Neuronal stem cell (in vitro differentiated cells): ENCODE measurements around the gene USP2. TPM values are rescaled to one million over a fixed set of nuclear protein-coding genes. Genes with fewer than 3 reads are reported as not detected.

Experiments used
- DNase-seq: peaks from one replicate; pipeline ENCODE4 v3.0.0-alpha.2; 2013; ENCODE audit warnings: low spot score
- H2AFZ ChIP-seq: one replicate; pipeline ENCODE4 v1.6.1; 2013; ENCODE audit warnings: mild to moderate bottlenecking, low read length, inconsistent platforms
- H2AK5ac ChIP-seq: 2 replicates; pipeline ENCODE4 v1.6.1; 2013; ENCODE audit warnings: low read depth, mild to moderate bottlenecking, inconsistent platforms, low read length, moderate library complexity, mixed read lengths
- H2BK120ac ChIP-seq: 2 replicates; pipeline ENCODE4 v1.6.1; 2013; ENCODE audit warnings: low read depth, mild to moderate bottlenecking, inconsistent platforms, low read length, moderate library complexity, mixed read lengths
- H2BK12ac ChIP-seq: one replicate; pipeline ENCODE4 v1.6.1; 2013; ENCODE audit warnings: low read length, inconsistent platforms
- H2BK15ac ChIP-seq: 2 replicates; pipeline ENCODE4 v1.6.1; 2013; ENCODE audit warnings: mild to moderate bottlenecking, low read length, inconsistent platforms, mixed read lengths
- H2BK5ac ChIP-seq: one replicate; pipeline ENCODE4 v1.6.1; 2013; ENCODE audit warnings: inconsistent platforms, mild to moderate bottlenecking, low read length, moderate library complexity
- H3K14ac ChIP-seq: one replicate; pipeline ENCODE4 v1.6.1; 2013; ENCODE audit warnings: low read length, inconsistent platforms
- H3K18ac ChIP-seq: 2 replicates; pipeline ENCODE4 v1.6.1; 2013; ENCODE audit warnings: low read length, inconsistent platforms
- H3K23ac ChIP-seq: 2 replicates; pipeline ENCODE4 v1.6.1; 2013; ENCODE audit warnings: low read depth, mild to moderate bottlenecking, mixed read lengths, low read length, inconsistent platforms; ENCODE audit not compliant: poor library complexity
- H3K27ac ChIP-seq: replicated peaks from 3 replicates; pipeline ENCODE4 v1.5.1; 2013; ENCODE audit warnings: low read length, inconsistent platforms
- H3K27me3 ChIP-seq, 3 experiments: 2 replicates each; pipeline ENCODE4 v1.6.1; 2013; ENCODE audit warnings: low read length in 3 of 3, mild to moderate bottlenecking in 2 of 3, inconsistent platforms in 1 of 3, low read depth in 1 of 3, mixed read lengths in 1 of 3, moderate library complexity in 1 of 3; ENCODE audit not compliant: control insufficient read depth in 3 of 3, insufficient read depth in 3 of 3
- H3K36me3 ChIP-seq, 2 donors: replicated peaks in 1 of 2; 2 replicates each; pipeline ENCODE4 v1.6.1; 2013; ENCODE audit warnings: low read length in 2 of 2; ENCODE audit not compliant: control insufficient read depth in 2 of 2, insufficient read depth in 2 of 2
- H3K4ac ChIP-seq: 2 replicates; pipeline ENCODE4 v1.6.1; 2013; ENCODE audit warnings: inconsistent platforms, mild to moderate bottlenecking, low read length, moderate library complexity
- H3K4me1 ChIP-seq, 2 donors: 1 replicate in 1 of 2; 2 replicates in 1 of 2; pipeline ENCODE4 v1.6.1; 2013; ENCODE audit warnings: low read length in 2 of 2, low read depth in 1 of 2; ENCODE audit not compliant: control insufficient read depth in 2 of 2, insufficient read depth in 1 of 2
- H3K4me2 ChIP-seq: one replicate; pipeline ENCODE4 v1.6.1; 2013; ENCODE audit warnings: mild to moderate bottlenecking, low read length, inconsistent platforms; ENCODE audit not compliant: insufficient read depth, poor library complexity, severe bottlenecking
- H3K4me3 ChIP-seq, 2 donors: 2 replicates each; pipeline ENCODE4 v1.5.1; 2013; ENCODE audit warnings: low read length in 2 of 2, mild to moderate bottlenecking in 2 of 2, inconsistent platforms in 1 of 2, moderate library complexity in 1 of 2
- H3K79me1 ChIP-seq: one replicate; pipeline ENCODE4 v1.6.1; 2013; ENCODE audit warnings: low read depth, mild to moderate bottlenecking, inconsistent platforms, low read length, moderate library complexity
- H3K9ac ChIP-seq: one replicate; pipeline ENCODE4 v1.6.1; 2013; ENCODE audit warnings: mild to moderate bottlenecking, low read depth, low read length, inconsistent platforms; ENCODE audit not compliant: poor library complexity
- H3K9me3 ChIP-seq, 2 donors: replicated peaks in 1 of 2; 2 replicates each; pipeline versions ENCODE3 to v1.6.1; 2013; ENCODE audit warnings: low read length in 2 of 2, mild to moderate bottlenecking in 2 of 2, inconsistent platforms in 1 of 2, low read depth in 1 of 2, mixed read lengths in 1 of 2, moderate library complexity in 1 of 2; ENCODE audit not compliant: control insufficient read depth in 2 of 2, insufficient read depth in 1 of 2
- H4K8ac ChIP-seq: one replicate; pipeline ENCODE4 v1.6.1; 2013; ENCODE audit warnings: low read depth, mild to moderate bottlenecking, inconsistent platforms, low read length, moderate library complexity
- H4K91ac ChIP-seq: one replicate; pipeline ENCODE4 v1.6.1; 2013; ENCODE audit warnings: low read length, low read depth, mild to moderate bottlenecking, inconsistent platforms; ENCODE audit not compliant: poor library complexity
- WGBS, 2 donors: extraction: QIAGEN DNeasy Blood & Tissue Kit; methylation state at CpG; one replicate each; pipeline ENCODE4 v1.1.7; 2013; ENCODE audit warnings: missing lambda C conversion rate in 2 of 2, mixed read lengths in 1 of 2; ENCODE audit not compliant: insufficient read length in 2 of 2, insufficient replicate concordance in 1 of 2; ENCODE audit errors: extremely low coverage in 2 of 2; 5-methylcytosine and 5-hydroxymethylcytosine counted together
- polyA plus RNA-seq, 2 experiments: library from polyadenylated mRNA; stranded (reverse); fragments of 200-250 nt; gene quantifications; one replicate each; pipeline ENCODE4 v1.2.3, GENCODE V29; 2013

Gene USP2
- 4.2 TPM for polyA plus RNA-seq (2013, experiment 1 of 2)
- 4.4 TPM for polyA plus RNA-seq (2013, experiment 2 of 2)

GRCh38 chr11:119381181-119381988, at the start of gene USP2:
Gene USP2 (minus strand): TSS chr11:119381690. CDS start chr11:119373480, 8,210 bp downstream.
- Histone ChIP-seq H4K91ac (no peak within 1 kb of the TSS), H3K23ac (peak within 1 kb of the TSS; percentile 49), H3K9ac (peak within 1 kb of the TSS; percentile 77), H3K4me2 (peak within 1 kb of the TSS; percentile 99), H2BK12ac (no peak within 1 kb of the TSS), H2BK120ac (no peak within 1 kb of the TSS), H3K27me3 (peaks cover 0 to 49% (median 4%) of the 10 kb centered on the region in 3 experiments), H3K18ac (peak within 1 kb of the TSS; percentile 53), H2AFZ (peak within 1 kb of the TSS; percentile 92), H3K79me1 (no peaks in the 10 kb centered on the region), H3K14ac (peak within 1 kb of the TSS; percentile 58), H2BK5ac (no peak within 1 kb of the TSS), H3K9me3 (no peaks in the 10 kb centered on the region), H3K4me1 (peaks cover 14 to 29% of the 10 kb centered on the region in 2 donors), H3K36me3 (no peaks in the 10 kb centered on the region), H2BK15ac (no peak within 1 kb of the TSS), H3K27ac (no peak within 1 kb of the TSS), H3K4ac (no peak within 1 kb of the TSS), H3K4me3 (peak within 1 kb of the TSS; percentile 50 to 75), H4K8ac (no peak within 1 kb of the TSS), H2AK5ac (peak within 1 kb of the TSS; percentile 53)
- WGBS, 2 donors, result no CpG with 5 or more reads among the region's 54 CpGs
- peak; percentile 94 for DNase-seq

- no peak overlapping the region for H2BK15ac ChIP-seq
- H2AFZ ChIP-seq, result no peak overlapping the region
- H3K23ac ChIP-seq, result no peak overlapping the region
- no peak overlapping the region for H3K27ac ChIP-seq
- H3K36me3 ChIP-seq, result no peaks in the 10 kb centered on the region
- H2BK5ac ChIP-seq, result no peak overlapping the region
- no peak overlapping the region for H3K4me2 ChIP-seq
- H2AK5ac ChIP-seq, result no peak overlapping the region
- H3K4me3 ChIP-seq, result no peak overlapping the region
- H3K9me3 ChIP-seq, result peaks cover 0 to 2% of the 10 kb centered on the region in 2 donors
- no peak overlapping the region for H3K4ac ChIP-seq
- peaks cover 5 to 10% of the 10 kb centered on the region in 2 donors for H3K4me1 ChIP-seq
- H2BK120ac ChIP-seq, result no peak overlapping the region
- H4K8ac ChIP-seq, result no peak overlapping the region
- H3K18ac ChIP-seq, result no peak overlapping the region
- no peak overlapping the region for H3K14ac ChIP-seq
- no CpG with 5 or more reads among the region's 5 CpGs for WGBS, 2 donors
- no peak for DNase-seq
- peaks cover 0 to 50% (median 0%) of the 10 kb centered on the region in 3 experiments for H3K27me3 ChIP-seq
- no peak overlapping the region for H2BK12ac ChIP-seq
- no peak overlapping the region for H4K91ac ChIP-seq
- H3K9ac ChIP-seq, result no peak overlapping the region
- H3K79me1 ChIP-seq, result no peaks in the 10 kb centered on the region
Measured at GRCh38 chr11:119427279-119427678, 45.8 kb upstream of the USP2 start.

- no CpG with 5 or more reads among the region's 4 CpGs for WGBS, 2 donors
- peaks cover 0 to 2% of the 10 kb centered on the region in 2 donors for H3K9me3 ChIP-seq
- no peak for DNase-seq
Measured at GRCh38 chr11:119426142-119426541, 44.7 kb upstream of the USP2 start.

GRCh38 chr11:119424775-119425174, 43.3 kb upstream of the USP2 start:
- no peak overlapping the region for H2BK15ac ChIP-seq
- H2BK5ac ChIP-seq, result no peak overlapping the region
- no peak overlapping the region for H2BK12ac ChIP-seq
- no peak overlapping the region for H4K8ac ChIP-seq
- H3K4ac ChIP-seq, result no peak overlapping the region
- no peak overlapping the region for H3K4me2 ChIP-seq
- no peak overlapping the region for H2AK5ac ChIP-seq
- H3K36me3 ChIP-seq, result peaks cover 4 to 5% of the 10 kb centered on the region in 2 donors
- no peak overlapping the region for H3K9ac ChIP-seq
- no CpG with 5 or more reads among the region's 2 CpGs for WGBS, 2 donors
- no peak overlapping the region for H3K23ac ChIP-seq
- H3K79me1 ChIP-seq, result peaks cover 8% of the 10 kb centered on the region
- no peak overlapping the region for H3K27ac ChIP-seq
- no peak overlapping the region for H3K14ac ChIP-seq
- no peak overlapping the region for H2AFZ ChIP-seq
- no peak overlapping the region for H4K91ac ChIP-seq
- peaks cover 0 to 37% (median 0%) of the 10 kb centered on the region in 3 experiments for H3K27me3 ChIP-seq
- H3K18ac ChIP-seq, result no peak overlapping the region
- peaks cover 14 to 15% of the 10 kb centered on the region in 2 donors for H3K4me1 ChIP-seq
- H2BK120ac ChIP-seq, result no peak overlapping the region
- no peak for DNase-seq
- peaks cover 0 to 2% of the 10 kb centered on the region in 2 donors for H3K9me3 ChIP-seq
- H3K4me3 ChIP-seq, result no peak overlapping the region

More at GRCh38 chr11:119426142-119426541, 44.7 kb upstream of the USP2 start:
- H2BK120ac ChIP-seq, result no peak overlapping the region
- no peak overlapping the region for H3K9ac ChIP-seq
- no peaks in the 10 kb centered on the region for H3K79me1 ChIP-seq
- no peak overlapping the region for H3K14ac ChIP-seq
- H2BK15ac ChIP-seq, result no peak overlapping the region
- no peak overlapping the region for H2BK5ac ChIP-seq
- H3K23ac ChIP-seq, result no peak overlapping the region
- H3K27me3 ChIP-seq, result peaks cover 0 to 45% (median 0%) of the 10 kb centered on the region in 3 experiments
- no peak overlapping the region for H3K4ac ChIP-seq
- peaks cover 10 to 11% of the 10 kb centered on the region in 2 donors for H3K4me1 ChIP-seq
- H3K18ac ChIP-seq, result no peak overlapping the region
- H3K27ac ChIP-seq, result no peak overlapping the region
- no peaks in the 10 kb centered on the region for H3K36me3 ChIP-seq
- no peak overlapping the region for H4K8ac ChIP-seq
- no peak overlapping the region for H3K4me2 ChIP-seq
- H4K91ac ChIP-seq, result no peak overlapping the region
- no peak overlapping the region for H2AK5ac ChIP-seq
- no peak overlapping the region for H2BK12ac ChIP-seq
- H2AFZ ChIP-seq, result no peak overlapping the region
- no peak overlapping the region for H3K4me3 ChIP-seq
